Liver (tissue), 9 donors: Measurements from ENCODE around the gene CLCNKB. TPM values are rescaled to one million over a fixed set of nuclear protein-coding genes. Genes with fewer than 3 reads are reported as not detected.

ENCODE experiments used
- DNase-seq: peaks from one replicate; pipeline ENCODE4 v3.0.0-alpha.2; 2017; ENCODE audit warnings: low spot score
- H3K27ac ChIP-seq, 2 donors: one replicate each; pipeline ENCODE4 v1.7.0; 2013; ENCODE audit warnings: inconsistent platforms in 2 of 2, low read length in 2 of 2, control low read depth in 1 of 2, low read depth in 1 of 2, mild to moderate bottlenecking in 1 of 2
- H3K27me3 ChIP-seq, 4 donors: one replicate each; pipeline versions ENCODE4 v1.6.1 to v1.7.0; 2013; ENCODE audit warnings: low read length in 3 of 4, inconsistent platforms in 1 of 4, mild to moderate bottlenecking in 1 of 4, moderate library complexity in 1 of 4; ENCODE audit not compliant: control insufficient read depth in 4 of 4, insufficient read depth in 4 of 4
- H3K36me3 ChIP-seq, 4 donors: one replicate each; pipeline versions ENCODE4 v1.6.1 to v1.7.0; 2013; ENCODE audit warnings: low read length in 3 of 4, mild to moderate bottlenecking in 3 of 4, low read depth in 1 of 4, moderate library complexity in 1 of 4; ENCODE audit not compliant: control insufficient read depth in 4 of 4, insufficient read depth in 3 of 4
- H3K4me1 ChIP-seq, 4 donors: one replicate each; pipeline versions ENCODE4 v1.6.1 to v1.7.0; 2013; ENCODE audit warnings: low read length in 3 of 4, mild to moderate bottlenecking in 3 of 4, moderate library complexity in 1 of 4; ENCODE audit not compliant: control insufficient read depth in 4 of 4, insufficient read depth in 4 of 4
- H3K4me3 ChIP-seq, 3 donors: one replicate each; pipeline versions ENCODE4 v1.6.1 to v1.7.0; 2013; ENCODE audit warnings: low read length in 3 of 3, control low read depth in 1 of 3, low read depth in 1 of 3, mild to moderate bottlenecking in 1 of 3
- H3K9ac ChIP-seq, 2 donors: one replicate each; pipeline ENCODE4 v1.7.0; 2013; ENCODE audit warnings: low read length in 2 of 2, mild to moderate bottlenecking in 2 of 2, moderate library complexity in 2 of 2, control low read depth in 1 of 2, low read depth in 1 of 2
- H3K9me3 ChIP-seq, 4 donors: one replicate each; pipeline versions ENCODE4 v1.6.1 to v1.7.0; 2013; ENCODE audit warnings: low read length in 3 of 4; ENCODE audit not compliant: control insufficient read depth in 4 of 4
- CTCF ChIP-seq: fragments of 150-350 bp; IDR thresholded peaks from 2 replicates; pipeline ENCODE4 v1.5.1; 2017; ENCODE audit warnings: improper control_type of control experiment, low read depth, low read length; ENCODE audit not compliant: missing input control
- EGR1 ChIP-seq, 2 donors: IDR thresholded peaks; 2 replicates each; pipeline ENCODE4 v1.6.1; 2016 to 2018; ENCODE audit warnings: antibody characterized with exemption in 2 of 2, low read depth in 2 of 2
- FOXA1 ChIP-seq: IDR thresholded peaks from 2 replicates; pipeline ENCODE4 v1.6.1; 2016; ENCODE audit warnings: antibody characterized with exemption
- FOXA2 ChIP-seq: IDR thresholded peaks from 2 replicates; pipeline ENCODE4 v1.6.1; 2016; ENCODE audit warnings: antibody characterized with exemption
- GABPA ChIP-seq, 2 donors: IDR thresholded peaks in 1 of 2; conservative IDR thresholded peaks in 1 of 2; 2 replicates each; pipeline ENCODE4 v1.6.1; 2016; ENCODE audit warnings: antibody characterized with exemption in 2 of 2, mild to moderate bottlenecking in 1 of 2, moderate library complexity in 1 of 2
- HNF4A ChIP-seq, 2 donors: conservative IDR thresholded peaks; 2 replicates each; pipeline ENCODE4 v1.6.1; 2016; ENCODE audit warnings: antibody characterized with exemption in 2 of 2, mild to moderate bottlenecking in 2 of 2
- HNF4G ChIP-seq: IDR thresholded peaks from 2 replicates; pipeline ENCODE4 v1.6.1; 2016; ENCODE audit warnings: antibody characterized with exemption
- JUND ChIP-seq, 2 donors: IDR thresholded peaks; 2 replicates each; pipeline ENCODE4 v1.6.1; 2016; ENCODE audit warnings: antibody characterized with exemption in 2 of 2
- NR2F2 ChIP-seq: IDR thresholded peaks from 2 replicates; pipeline ENCODE4 v1.6.1; 2016; ENCODE audit warnings: antibody characterized with exemption
- RAD21 ChIP-seq, 2 donors: IDR thresholded peaks; 2 replicates each; pipeline ENCODE4 v1.6.1; 2016; ENCODE audit warnings: antibody characterized with exemption in 2 of 2, mild to moderate bottlenecking in 2 of 2
- RXRA ChIP-seq, 2 donors: IDR thresholded peaks; 2 replicates each; pipeline ENCODE4 v1.6.1; 2017 to 2018; ENCODE audit warnings: antibody characterized with exemption in 2 of 2, mild to moderate bottlenecking in 1 of 2
- SP1 ChIP-seq: IDR thresholded peaks from 2 replicates; pipeline ENCODE4 v1.6.1; 2018; ENCODE audit warnings: antibody characterized with exemption, mild to moderate bottlenecking
- TAF1 ChIP-seq: conservative IDR thresholded peaks from 2 replicates; pipeline ENCODE4 v1.6.1; 2016; ENCODE audit warnings: antibody characterized with exemption, mild to moderate bottlenecking
- YY1 ChIP-seq: IDR thresholded peaks from 2 replicates; pipeline ENCODE4 v1.6.1; 2016; ENCODE audit warnings: antibody characterized with exemption, mild to moderate bottlenecking
- ZBTB33 ChIP-seq: IDR thresholded peaks from 2 replicates; pipeline ENCODE4 v1.6.1; 2016; ENCODE audit warnings: antibody characterized with exemption
- WGBS: extraction: QIAGEN DNeasy Blood & Tissue Kit; methylation state at CpG from one replicate; pipeline ENCODE4 v1.1.7; 2013; 5-methylcytosine and 5-hydroxymethylcytosine counted together
- polyA plus RNA-seq, 2 donors: library from polyadenylated mRNA; stranded (reverse) in 1 of 2; unstranded in 1 of 2; fragments of 200-250 nt in 1 of 2; fragments of >200 nt in 1 of 2; fragmentation: Nextera tagmentation in 1 of 2; extraction: Ambion mirVana in 1 of 2; gene quantifications; one replicate each; pipeline versions ENCODE4 v1.2.1 to v1.2.3, GENCODE V29; 2013 to 2015
- total RNA-seq, 2 donors: library from RNA; depleted of rRNA; stranded (reverse); fragments of >200 nt; gene quantifications; one replicate each; pipeline ENCODE4 v1.2.3, GENCODE V29; 2014
- TF ChIP-seq, protein P1 (sequence below): IDR thresholded peaks from 2 replicates; pipeline ENCODE4 v1.6.1; 2016; ENCODE audit warnings: antibody characterized with exemption
- TF ChIP-seq, protein P2 (sequence below): IDR thresholded peaks from 2 replicates; pipeline ENCODE4 v1.6.1; 2016; ENCODE audit warnings: antibody characterized with exemption
- TF ChIP-seq, protein P3 (sequence below): IDR thresholded peaks from 2 replicates; pipeline ENCODE4 v1.6.1; 2016; ENCODE audit warnings: antibody characterized with exemption, mild to moderate bottlenecking
- donor health status: healthy.
- donor health status: healthy.
- donor health status: healthy.
- donor health status: healthy.
- donor health status: healthy.

Gene CLCNKB
- total and polyA plus RNA-seq, 4 donors: not detected

- WGBS: 93% methylated on average over 4 of the region's 4 CpGs
- Histone ChIP-seq H3K27me3 (no peaks in the 10 kb centered on the region), H3K36me3 (no peaks in the 10 kb centered on the region), H3K27ac (no peak overlapping the region), H3K9ac (no peak overlapping the region), H3K9me3 (no peaks in the 10 kb centered on the region), H3K4me1 (peaks cover 10 to 26% (median 18%) of the 10 kb centered on the region in 4 donors), H3K4me3 (no peak overlapping the region)
- DNase-seq: no peak
- no peak for TF ChIP-seq GABPA (IDR thresholded peaks at IDR 0.05 in 1 of 2, conservative IDR thresholded peaks at IDR 0.05 in 1 of 2)
- TF ChIP-seq TAF1: no peak
- TF ChIP-seq, protein P1, sequence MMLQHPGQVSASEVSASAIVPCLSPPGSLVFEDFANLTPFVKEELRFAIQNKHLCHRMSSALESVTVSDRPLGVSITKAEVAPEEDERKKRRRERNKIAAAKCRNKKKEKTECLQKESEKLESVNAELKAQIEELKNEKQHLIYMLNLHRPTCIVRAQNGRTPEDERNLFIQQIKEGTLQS: no peak
- no peak for TF ChIP-seq JUND (IDR thresholded peaks at IDR 0.05)
- TF ChIP-seq EGR1 (IDR thresholded peaks at IDR 0.05; ENCODE audit: low read depth in 2 of 2): no peak
- no peak for TF ChIP-seq SP1
- TF ChIP-seq FOXA1: no peak
- no peak for TF ChIP-seq HNF4A (conservative IDR thresholded peaks at IDR 0.05)
- no peak for TF ChIP-seq ZBTB33
- no peak for TF ChIP-seq HNF4G
- TF ChIP-seq FOXA2: no peak
- TF ChIP-seq, protein P2, sequence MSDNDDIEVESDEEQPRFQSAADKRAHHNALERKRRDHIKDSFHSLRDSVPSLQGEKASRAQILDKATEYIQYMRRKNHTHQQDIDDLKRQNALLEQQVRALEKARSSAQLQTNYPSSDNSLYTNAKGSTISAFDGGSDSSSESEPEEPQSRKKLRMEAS: no peak
- no peak for TF ChIP-seq RXRA (IDR thresholded peaks at IDR 0.05)
- TF ChIP-seq, protein P3, sequence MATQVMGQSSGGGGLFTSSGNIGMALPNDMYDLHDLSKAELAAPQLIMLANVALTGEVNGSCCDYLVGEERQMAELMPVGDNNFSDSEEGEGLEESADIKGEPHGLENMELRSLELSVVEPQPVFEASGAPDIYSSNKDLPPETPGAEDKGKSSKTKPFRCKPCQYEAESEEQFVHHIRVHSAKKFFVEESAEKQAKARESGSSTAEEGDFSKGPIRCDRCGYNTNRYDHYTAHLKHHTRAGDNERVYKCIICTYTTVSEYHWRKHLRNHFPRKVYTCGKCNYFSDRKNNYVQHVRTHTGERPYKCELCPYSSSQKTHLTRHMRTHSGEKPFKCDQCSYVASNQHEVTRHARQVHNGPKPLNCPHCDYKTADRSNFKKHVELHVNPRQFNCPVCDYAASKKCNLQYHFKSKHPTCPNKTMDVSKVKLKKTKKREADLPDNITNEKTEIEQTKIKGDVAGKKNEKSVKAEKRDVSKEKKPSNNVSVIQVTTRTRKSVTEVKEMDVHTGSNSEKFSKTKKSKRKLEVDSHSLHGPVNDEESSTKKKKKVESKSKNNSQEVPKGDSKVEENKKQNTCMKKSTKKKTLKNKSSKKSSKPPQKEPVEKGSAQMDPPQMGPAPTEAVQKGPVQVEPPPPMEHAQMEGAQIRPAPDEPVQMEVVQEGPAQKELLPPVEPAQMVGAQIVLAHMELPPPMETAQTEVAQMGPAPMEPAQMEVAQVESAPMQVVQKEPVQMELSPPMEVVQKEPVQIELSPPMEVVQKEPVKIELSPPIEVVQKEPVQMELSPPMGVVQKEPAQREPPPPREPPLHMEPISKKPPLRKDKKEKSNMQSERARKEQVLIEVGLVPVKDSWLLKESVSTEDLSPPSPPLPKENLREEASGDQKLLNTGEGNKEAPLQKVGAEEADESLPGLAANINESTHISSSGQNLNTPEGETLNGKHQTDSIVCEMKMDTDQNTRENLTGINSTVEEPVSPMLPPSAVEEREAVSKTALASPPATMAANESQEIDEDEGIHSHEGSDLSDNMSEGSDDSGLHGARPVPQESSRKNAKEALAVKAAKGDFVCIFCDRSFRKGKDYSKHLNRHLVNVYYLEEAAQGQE: no peak
- no peak for TF ChIP-seq NR2F2
These were observed 22.7 kb downstream of the CLCNKB start for GRCh38 chr1:16066245-16066644.

- no peaks in the 10 kb centered on the region for H3K36me3 ChIP-seq
- no peak for TF ChIP-seq RAD21 (IDR thresholded peaks at IDR 0.05)
- no peak for TF ChIP-seq CTCF
- TF ChIP-seq FOXA2: no peak
- peak in 1 of 2 donors; percentile 34 for TF ChIP-seq RXRA (IDR thresholded peaks at IDR 0.05)
- TF ChIP-seq YY1: no peak
- no peak for TF ChIP-seq FOXA1
- TF ChIP-seq, protein P3: peak; percentile 17
- TF ChIP-seq, protein P1: peak; percentile 84
- TF ChIP-seq HNF4G: peak; percentile 86
- TF ChIP-seq HNF4A (conservative IDR thresholded peaks at IDR 0.05): peak; percentile 78 to 92
- no peak for TF ChIP-seq GABPA (IDR thresholded peaks at IDR 0.05 in 1 of 2, conservative IDR thresholded peaks at IDR 0.05 in 1 of 2)
- peak; percentile 35 to 53 for TF ChIP-seq JUND (IDR thresholded peaks at IDR 0.05)
- TF ChIP-seq TAF1: no peak
- TF ChIP-seq EGR1 (IDR thresholded peaks at IDR 0.05; ENCODE audit: low read depth in 2 of 2): no peak
- peak; percentile 83 for TF ChIP-seq SP1
These were observed 23.7 kb downstream of the CLCNKB start for GRCh38 chr1:16067127-16067768.

More at GRCh38 chr1:16067127-16067768, 23.7 kb downstream of the CLCNKB start:
- H3K4me1 ChIP-seq: peaks cover 10 to 26% (median 18%) of the 10 kb centered on the region in 4 donors
- H3K9me3 ChIP-seq: no peaks in the 10 kb centered on the region
- H3K9ac ChIP-seq: no peak overlapping the region
- peak; percentile 63 for DNase-seq
- H3K27me3 ChIP-seq: no peaks in the 10 kb centered on the region
- H3K27ac ChIP-seq: peak overlapping the region; percentile 15 to 37
- 30% methylated on average over 6 of the region's 6 CpGs for WGBS
- no peak overlapping the region for H3K4me3 ChIP-seq
